ENCODE measurements around the gene AP2A2.

GRCh38 chr11:958101-958500, 32.4 kb downstream of the AP2A2 start:
- TF ChIP-seq POLR2A (IDR thresholded peaks at IDR 0.05) (no peak), CTCF (IDR thresholded peaks at IDR 0.05) (no peak)
